Ascending aorta (tissue), 2 donors: ENCODE measurements around the gene CAD. TPM values are rescaled to one million over a fixed set of nuclear protein-coding genes. Genes with fewer than 3 reads are reported as not detected.

Source experiments
- DNase-seq, 2 donors: peaks; one replicate each; pipeline ENCODE4 v3.0.0-alpha.2; 2019; ENCODE audit warnings: low spot score in 2 of 2
- H3K27ac ChIP-seq, 2 donors: fragments of 200-600 bp; sonication (generic); one replicate each; pipeline ENCODE4 v1.5.1; 2016 to 2017; ENCODE audit warnings: mild to moderate bottlenecking in 1 of 2
- H3K27me3 ChIP-seq: fragments of 200-600 bp; sonication (generic); one replicate; pipeline ENCODE4 v1.5.1; 2017
- H3K36me3 ChIP-seq, 2 donors: fragments of 200-600 bp; sonication (generic); one replicate each; pipeline ENCODE4 v1.5.1; 2016
- H3K4me1 ChIP-seq, 2 donors: fragments of 200-600 bp; sonication (generic); one replicate each; pipeline ENCODE4 v1.5.1; 2016 to 2017; ENCODE audit warnings: mild to moderate bottlenecking in 1 of 2
- H3K4me3 ChIP-seq, 2 donors: fragments of 200-600 bp; sonication (generic); one replicate each; pipeline ENCODE4 v1.5.1; 2016 to 2017; ENCODE audit warnings: mild to moderate bottlenecking in 1 of 2
- H3K9me3 ChIP-seq, 2 donors: fragments of 200-600 bp; sonication (generic); one replicate each; pipeline ENCODE4 v1.5.1; 2016
- intact Hi-C: fragments of 100-400 bp; cut with DNase I; formaldehyde crosslinking; loops from one replicate; pipeline ENCODE4 v1.15.1; 2023
- total RNA-seq: library from RNA; depleted of rRNA; stranded (reverse); fragments of >200 nt; gene quantifications from one replicate; pipeline ENCODE4 v1.1.0, GENCODE V29; 2016
- TF ChIP-seq, protein P1 (sequence below), 3 experiments: fragments of 200-600 bp in 2 of 3; fragments of 450-650 bp in 1 of 3; sonication (generic) in 2 of 3; IDR thresholded peaks; one replicate each; pipeline ENCODE4 v1.5.1; 2016 to 2019; ENCODE audit warnings: antibody characterized with exemption in 3 of 3, mild to moderate bottlenecking in 1 of 3, moderate library complexity in 1 of 3

The CAD gene
- total RNA-seq, 1 donor from 2014 or later, result 63.4 TPM

- H3K9me3 ChIP-seq, result no peaks in the 10 kb centered on the region
- intact Hi-C loops, result loop anchor here (10.0 kb wide), 1 partner anchor 440 kb away; the partner anchor contains the start of gene DPYSL5
- TF ChIP-seq, protein P1, sequence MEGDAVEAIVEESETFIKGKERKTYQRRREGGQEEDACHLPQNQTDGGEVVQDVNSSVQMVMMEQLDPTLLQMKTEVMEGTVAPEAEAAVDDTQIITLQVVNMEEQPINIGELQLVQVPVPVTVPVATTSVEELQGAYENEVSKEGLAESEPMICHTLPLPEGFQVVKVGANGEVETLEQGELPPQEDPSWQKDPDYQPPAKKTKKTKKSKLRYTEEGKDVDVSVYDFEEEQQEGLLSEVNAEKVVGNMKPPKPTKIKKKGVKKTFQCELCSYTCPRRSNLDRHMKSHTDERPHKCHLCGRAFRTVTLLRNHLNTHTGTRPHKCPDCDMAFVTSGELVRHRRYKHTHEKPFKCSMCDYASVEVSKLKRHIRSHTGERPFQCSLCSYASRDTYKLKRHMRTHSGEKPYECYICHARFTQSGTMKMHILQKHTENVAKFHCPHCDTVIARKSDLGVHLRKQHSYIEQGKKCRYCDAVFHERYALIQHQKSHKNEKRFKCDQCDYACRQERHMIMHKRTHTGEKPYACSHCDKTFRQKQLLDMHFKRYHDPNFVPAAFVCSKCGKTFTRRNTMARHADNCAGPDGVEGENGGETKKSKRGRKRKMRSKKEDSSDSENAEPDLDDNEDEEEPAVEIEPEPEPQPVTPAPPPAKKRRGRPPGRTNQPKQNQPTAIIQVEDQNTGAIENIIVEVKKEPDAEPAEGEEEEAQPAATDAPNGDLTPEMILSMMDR (IDR thresholded peaks at IDR 0.05), result no peak
- H3K4me1 ChIP-seq, result no peaks in the 10 kb centered on the region
- no peak overlapping the region for H3K27ac ChIP-seq
- no peak overlapping the region for H3K4me3 ChIP-seq
- DNase-seq, result no peak
- no peaks in the 10 kb centered on the region for H3K36me3 ChIP-seq
- no peaks in the 10 kb centered on the region for H3K27me3 ChIP-seq
Observed at GRCh38 chr2:27284996-27285395, 67.8 kb downstream of the CAD start.

GRCh38 chr2:27285481-27285880, 68.3 kb downstream of the CAD start:
- no peaks in the 10 kb centered on the region for H3K4me1 ChIP-seq
- H3K9me3 ChIP-seq, result no peaks in the 10 kb centered on the region
- H3K4me3 ChIP-seq, result no peak overlapping the region
- no peaks in the 10 kb centered on the region for H3K36me3 ChIP-seq
- no peaks in the 10 kb centered on the region for H3K27me3 ChIP-seq
- DNase-seq, result no peak
- H3K27ac ChIP-seq, result no peak overlapping the region
- TF ChIP-seq, protein P1 (IDR thresholded peaks at IDR 0.05), result no peak
- intact Hi-C loops, result loop anchor here (10.0 kb wide), 1 partner anchor 441 kb away; the partner anchor contains the start of gene DPYSL5

DNA sequence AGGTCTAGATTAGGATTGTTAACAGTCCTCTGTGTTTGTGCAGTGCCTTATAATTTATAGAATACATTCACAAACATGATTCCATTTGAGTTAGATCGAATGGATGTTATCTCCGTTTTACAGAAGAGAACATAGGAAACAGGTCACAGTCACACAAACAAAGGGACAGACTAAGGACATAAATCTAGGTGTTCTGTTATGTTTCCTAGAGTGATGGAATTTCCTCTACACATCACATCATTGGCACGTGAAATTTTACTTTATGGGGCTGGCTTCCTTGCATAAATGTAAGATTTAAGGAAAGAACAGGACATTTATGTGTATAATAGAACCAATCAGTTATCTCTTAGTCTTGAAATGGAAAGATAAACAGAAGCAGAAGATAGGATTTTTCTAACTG, 71.4 kb downstream of the CAD start:
- intact Hi-C loops, result loop anchor here (10.0 kb wide), 1 partner anchor 444 kb away; the partner anchor contains the start of gene DPYSL5
- Histone ChIP-seq H3K9me3 (no peaks in the 10 kb centered on the region), H3K4me3 (no peak overlapping the region), H3K27ac (no peak overlapping the region), H3K36me3 (no peaks in the 10 kb centered on the region), H3K27me3 (no peaks in the 10 kb centered on the region), H3K4me1 (no peaks in the 10 kb centered on the region)
- DNase-seq, result no peak
- TF ChIP-seq, protein P1 (IDR thresholded peaks at IDR 0.05), result no peak

DNA sequence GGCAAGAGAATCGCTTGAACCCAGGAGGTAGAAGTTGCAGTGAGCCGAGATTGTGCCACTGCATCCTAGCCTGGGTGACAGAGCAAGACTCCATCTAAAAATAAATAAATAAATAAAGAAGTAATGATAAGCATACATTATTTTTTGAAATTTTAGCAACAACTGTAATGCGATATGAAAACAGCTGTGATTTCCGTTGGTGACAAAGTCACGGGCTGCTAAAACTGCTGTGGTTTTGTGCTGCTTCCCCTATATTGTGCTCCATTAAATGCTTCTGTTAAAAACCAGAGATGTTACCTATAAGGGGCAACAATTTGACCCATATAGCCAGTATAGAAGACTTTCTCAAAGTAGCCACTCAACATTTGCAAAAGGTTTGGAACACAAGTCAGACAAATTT, 73.4 kb downstream of the CAD start:
- no peak for DNase-seq
- no peak overlapping the region for H3K27ac ChIP-seq
- intact Hi-C loops, result no loop called here
- no peaks in the 10 kb centered on the region for H3K27me3 ChIP-seq
- H3K4me1 ChIP-seq, result no peaks in the 10 kb centered on the region
- no peak overlapping the region for H3K4me3 ChIP-seq
- no peaks in the 10 kb centered on the region for H3K9me3 ChIP-seq
- TF ChIP-seq, protein P1 (IDR thresholded peaks at IDR 0.05), result no peak
- no peaks in the 10 kb centered on the region for H3K36me3 ChIP-seq

DNA sequence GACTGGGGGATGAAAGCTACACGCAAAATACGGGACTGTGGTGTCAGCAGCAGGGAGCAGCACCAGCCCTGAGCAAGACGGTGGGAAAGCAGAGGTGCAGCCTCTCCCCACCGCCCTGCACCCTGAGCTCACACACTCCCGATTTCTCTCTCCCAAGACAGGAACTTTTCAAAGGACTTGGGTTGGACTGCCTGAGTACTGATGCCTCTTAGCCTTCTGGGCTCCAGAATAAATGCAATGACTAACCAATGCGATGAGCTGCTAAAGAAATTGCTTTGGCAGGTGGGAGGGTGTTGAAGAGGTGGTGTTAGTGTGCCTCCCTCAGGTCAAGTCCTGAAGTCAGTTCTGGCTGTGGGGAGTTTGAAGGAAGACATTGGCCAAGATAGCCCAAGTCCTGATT, 74.7 kb downstream of the CAD start:
- no peak for DNase-seq
- intact Hi-C loops, result no loop called here
- Histone ChIP-seq H3K27ac (no peak overlapping the region), H3K9me3 (no peaks in the 10 kb centered on the region), H3K27me3 (no peaks in the 10 kb centered on the region), H3K4me3 (no peak overlapping the region), H3K36me3 (no peaks in the 10 kb centered on the region), H3K4me1 (no peaks in the 10 kb centered on the region)
- TF ChIP-seq, protein P1 (IDR thresholded peaks at IDR 0.05), result no peak

Other genes starting within 250 kb of the CAD start
- 18.9 TPM for gene MAPRE3, start 246.7 kb upstream of the CAD start, total RNA-seq
- 74.1 TPM for gene TMEM214, start 184.4 kb upstream of the CAD start, total RNA-seq
- 2.1 TPM for gene AGBL5, start 165.7 kb upstream of the CAD start, total RNA-seq
- 158 TPM for gene OST4, start 145.7 kb upstream of the CAD start, total RNA-seq
- 301 TPM for gene EMILIN1, start 138.8 kb upstream of the CAD start, total RNA-seq
- gene KHK, start 130.6 kb upstream of the CAD start, total RNA-seq, result 0.85 TPM
- 3.5 TPM for gene CGREF1, start 98.2 kb upstream of the CAD start, total RNA-seq
- gene ABHD1, start 93.6 kb upstream of the CAD start, total RNA-seq, result not detected
- gene PREB, start 82.7 kb upstream of the CAD start, total RNA-seq, result 116 TPM
- not detected for gene PRR30, start 78.0 kb upstream of the CAD start, total RNA-seq
- gene TCF23, start 68.4 kb upstream of the CAD start, total RNA-seq, result not detected
- gene ATRAID, start 5.3 kb upstream of the CAD start, total RNA-seq, result 284 TPM
- gene SLC5A6, start 5.1 kb upstream of the CAD start, total RNA-seq, result 85.7 TPM
- 7.6 TPM for gene SLC30A3, start 45.7 kb downstream of the CAD start, total RNA-seq
- gene DNAJC5G, start 58.1 kb downstream of the CAD start, total RNA-seq, result not detected
- gene TRIM54, start 65.1 kb downstream of the CAD start, total RNA-seq, result not detected
- not detected for gene UCN, start 91.1 kb downstream of the CAD start, total RNA-seq
- gene MPV17, start 105.7 kb downstream of the CAD start, total RNA-seq, result 239 TPM
- gene GTF3C2, start 139.4 kb downstream of the CAD start, total RNA-seq, result 76.2 TPM
- gene EIF2B4, start 153.0 kb downstream of the CAD start, total RNA-seq, result 34.8 TPM
- gene SNX17, start 153.2 kb downstream of the CAD start, total RNA-seq, result 94.0 TPM
- gene ZNF513, start 163.4 kb downstream of the CAD start, total RNA-seq, result 17.7 TPM
- 24.7 TPM for gene PPM1G, start 192.2 kb downstream of the CAD start, total RNA-seq
- 42.1 TPM for gene NRBP1, start 211.3 kb downstream of the CAD start, total RNA-seq
- not detected for gene KRTCAP3, start 225.0 kb downstream of the CAD start, total RNA-seq